IMR-90 (cell line): Measurements from ENCODE around the gene OPRM1. TPM values are rescaled to one million over a fixed set of nuclear protein-coding genes. Genes with fewer than 3 reads are reported as not detected.

Experiments used
- ATAC-seq: fragments of 200-7000 bp; cut with Tn5 transposase; 2 replicates; pipeline ENCODE4 v1.9.1; 2020; ENCODE audit warnings: low read depth, mild to moderate bottlenecking, moderate library complexity
- BruUV-seq: library from RNA; stranded (reverse); fragments of 400-500 nt; replicated peaks from 2 replicates; lab custom pipeline; 2021; lab: Mats Ljungman, UMichigan
- CTCF ChIA-PET: fragments of 300-600 bp; formaldehyde crosslinking; extraction: SDS; loops from one replicate; lab custom pipeline; 2021; ENCODE audit warnings: antibody characterized with exemption; lab: Yijun Ruan, JAX
- POLR2A ChIA-PET: fragments of 300-600 bp; sonication (Branson Sonifier 250); formaldehyde crosslinking; loops from one replicate; lab custom pipeline; 2022; ENCODE audit warnings: antibody characterized with exemption; ENCODE audit not compliant: unreplicated experiment; lab: Charles Lee
- DNase-seq: peaks from one replicate; pipeline ENCODE4 v3.0.0; 2013
- H2AFZ ChIP-seq: replicated peaks from 2 replicates; pipeline ENCODE3; 2013; ENCODE audit warnings: low read length, mild to moderate bottlenecking; ENCODE audit not compliant: poor library complexity
- H2AK5ac ChIP-seq: 2 replicates; pipeline ENCODE4 v1.6.1; 2013; ENCODE audit warnings: low read depth, low read length, inconsistent platforms
- H2AK9ac ChIP-seq: replicated peaks from 2 replicates; pipeline ENCODE3; 2013; ENCODE audit warnings: mild to moderate bottlenecking, low read depth, low read length, moderate library complexity; ENCODE audit not compliant: poor library complexity
- H2BK120ac ChIP-seq: 2 replicates; pipeline ENCODE4 v1.6.1; 2013; ENCODE audit warnings: low read depth, low read length, inconsistent platforms
- H2BK15ac ChIP-seq: 3 replicates; pipeline ENCODE4 v1.6.1; 2013; ENCODE audit warnings: low read depth, low read length, inconsistent platforms
- H2BK20ac ChIP-seq: 2 replicates; pipeline ENCODE4 v1.6.1; 2013; ENCODE audit warnings: low read depth, mild to moderate bottlenecking, inconsistent platforms, low read length, moderate library complexity
- H2BK5ac ChIP-seq: 2 replicates; pipeline ENCODE4 v1.6.1; 2013; ENCODE audit warnings: mild to moderate bottlenecking, low read depth, low read length, inconsistent platforms; ENCODE audit not compliant: poor library complexity, severe bottlenecking
- H3K14ac ChIP-seq: replicated peaks from 2 replicates; pipeline ENCODE4 v1.6.1; 2013; ENCODE audit warnings: low read depth, low read length, inconsistent platforms
- H3K18ac ChIP-seq: 2 replicates; pipeline ENCODE4 v1.6.1; 2013; ENCODE audit warnings: low read depth, low read length, control low read depth
- H3K23ac ChIP-seq: 2 replicates; pipeline ENCODE4 v1.6.1; 2013; ENCODE audit warnings: low read depth, low read length, inconsistent platforms
- H3K27ac ChIP-seq: 2 replicates; pipeline ENCODE4 v1.5.1; 2013; ENCODE audit warnings: mild to moderate bottlenecking, control low read depth, low read length; ENCODE audit not compliant: insufficient read depth
- H3K27me3 ChIP-seq: 2 replicates; pipeline ENCODE4 v1.6.1; 2013; ENCODE audit warnings: low read length; ENCODE audit not compliant: control insufficient read depth, insufficient read depth
- H3K36me3 ChIP-seq: 2 replicates; pipeline ENCODE4 v1.6.1; 2013; ENCODE audit warnings: low read length, mixed read lengths; ENCODE audit not compliant: control insufficient read depth, insufficient read depth
- H3K4ac ChIP-seq: 2 replicates; pipeline ENCODE4 v1.6.1; 2013; ENCODE audit warnings: low read depth, low read length, inconsistent platforms
- H3K4me1 ChIP-seq: 2 replicates; pipeline ENCODE4 v1.6.1; 2013; ENCODE audit warnings: low read length, mixed read lengths; ENCODE audit not compliant: control insufficient read depth, insufficient read depth
- H3K4me2 ChIP-seq: 2 replicates; pipeline ENCODE4 v1.6.1; 2013; ENCODE audit warnings: low read depth, mild to moderate bottlenecking, control low read depth, low read length, moderate library complexity
- H3K4me3 ChIP-seq: 2 replicates; pipeline ENCODE4 v1.5.1; 2013; ENCODE audit warnings: low read depth, mild to moderate bottlenecking, control low read depth, low read length, moderate library complexity; ENCODE audit not compliant: insufficient read depth
- H3K56ac ChIP-seq: 2 replicates; pipeline ENCODE4 v1.6.1; 2013; ENCODE audit warnings: low read length, inconsistent platforms; ENCODE audit not compliant: insufficient read depth; ENCODE audit errors: extremely low read depth
- H3K79me1 ChIP-seq, 2 experiments: 2 replicates each; pipeline ENCODE4 v1.6.1; 2013; ENCODE audit warnings: low read length in 2 of 2, inconsistent platforms in 1 of 2, low read depth in 1 of 2
- H3K9ac ChIP-seq: 2 replicates; pipeline ENCODE4 v1.6.1; 2013; ENCODE audit warnings: low read depth, low read length, control low read depth
- H3K9me1 ChIP-seq: 2 replicates; pipeline ENCODE4 v1.6.1; 2013; ENCODE audit warnings: low read length, inconsistent platforms; ENCODE audit not compliant: insufficient read depth
- H3K9me3 ChIP-seq: 2 replicates; pipeline ENCODE4 v1.6.1; 2013; ENCODE audit warnings: low read length; ENCODE audit not compliant: control insufficient read depth, insufficient read depth
- H4K20me1 ChIP-seq: 2 replicates; pipeline ENCODE4 v1.6.1; 2013; ENCODE audit warnings: low read length, inconsistent platforms; ENCODE audit not compliant: insufficient read depth
- H4K5ac ChIP-seq: 2 replicates; pipeline ENCODE4 v1.6.1; 2013; ENCODE audit warnings: mild to moderate bottlenecking, low read depth, low read length, control low read depth
- H4K8ac ChIP-seq, 2 experiments: 2 replicates each; pipeline ENCODE4 v1.6.1; 2013; ENCODE audit warnings: low read depth in 2 of 2, low read length in 2 of 2, control low read depth in 1 of 2, inconsistent platforms in 1 of 2
- H4K91ac ChIP-seq: 2 replicates; pipeline ENCODE4 v1.6.1; 2013; ENCODE audit warnings: low read depth, low read length, inconsistent platforms; ENCODE audit not compliant: insufficient read depth
- BHLHE40 ChIP-seq: fragments of 150-350 bp; IDR thresholded peaks from 2 replicates; pipeline ENCODE4 v1.6.1; 2016; ENCODE audit warnings: mild to moderate bottlenecking, low read depth, low read length
- CEBPB ChIP-seq: IDR thresholded peaks from 2 replicates; pipeline ENCODE4 v1.6.1; 2012; ENCODE audit warnings: low read depth, low read length, improper control_type of control experiment
- CHD1 ChIP-seq: IDR thresholded peaks from 2 replicates; pipeline ENCODE4 v1.6.1; 2012; ENCODE audit warnings: low read depth, low read length, improper control_type of control experiment
- CTCF ChIP-seq: conservative IDR thresholded peaks from 2 replicates; pipeline ENCODE4 v1.5.1; 2012; ENCODE audit warnings: mild to moderate bottlenecking, low read depth, low read length, improper control_type of control experiment
- FOS ChIP-seq: fragments of 150-350 bp; IDR thresholded peaks from 2 replicates; pipeline ENCODE4 v1.6.1; 2016; ENCODE audit warnings: low read depth, low read length
- MAFK ChIP-seq: IDR thresholded peaks from 2 replicates; pipeline ENCODE4 v1.6.1; 2012; ENCODE audit warnings: low read depth, low read length, improper control_type of control experiment
- MAZ ChIP-seq: IDR thresholded peaks from 2 replicates; pipeline ENCODE4 v1.6.1; 2012; ENCODE audit warnings: low read depth, mild to moderate bottlenecking, low read length, improper control_type of control experiment, moderate library complexity, borderline replicate concordance
- MXI1 ChIP-seq: IDR thresholded peaks from 2 replicates; pipeline ENCODE4 v1.6.1; 2012; ENCODE audit warnings: low read depth, mild to moderate bottlenecking, low read length, moderate library complexity, borderline replicate concordance
- RAD21 ChIP-seq: IDR thresholded peaks from 2 replicates; pipeline ENCODE4 v1.6.1; 2012; ENCODE audit warnings: low read length, improper control_type of control experiment
- RCOR1 ChIP-seq: IDR thresholded peaks from 2 replicates; pipeline ENCODE4 v1.6.1; 2012; ENCODE audit warnings: mild to moderate bottlenecking, low read length, improper control_type of control experiment; ENCODE audit not compliant: insufficient replicate concordance
- RFX5 ChIP-seq: IDR thresholded peaks from 2 replicates; pipeline ENCODE4 v1.8.0; 2012; ENCODE audit warnings: low read depth, mild to moderate bottlenecking, low read length, moderate library complexity
- SMC3 ChIP-seq: fragments of 150-350 bp; IDR thresholded peaks from 2 replicates; pipeline ENCODE4 v1.6.1; 2016; ENCODE audit warnings: low read depth, mild to moderate bottlenecking, antibody characterized with exemption, low read length, moderate library complexity
- USF2 ChIP-seq: fragments of 150-350 bp; IDR thresholded peaks from 2 replicates; pipeline ENCODE4 v1.6.1; 2017; ENCODE audit warnings: mild to moderate bottlenecking, antibody characterized with exemption, low read length, low read depth
- WGBS, 2 experiments: methylation state at CpG; one replicate each; pipeline versions ENCODE4 v1.1.5 to v1.1.7; 2013; ENCODE audit warnings: missing lambda C conversion rate in 2 of 2; ENCODE audit not compliant: insufficient read length in 1 of 2; ENCODE audit errors: extremely low coverage in 2 of 2; 5-methylcytosine and 5-hydroxymethylcytosine counted together
- dilution Hi-C: fragments of 300-500 bp; cut with HindIII; formaldehyde crosslinking; loops from one replicate; pipeline ENCODE4 v1.14.3; 2018; ENCODE audit warnings: low sequenced_read_pairs; ENCODE audit not compliant: unreplicated experiment
- in situ Hi-C: fragments of 300-500 bp; cut with MboI; formaldehyde crosslinking; loops from 3 replicates; pipeline ENCODE4 v1.14.3; 2019; ENCODE audit warnings: low sequenced_read_pairs, inconsistent platforms, mixed read lengths
- intact Hi-C: fragments of 100-400 bp; cut with micrococcal nuclease; formaldehyde crosslinking; loops from 2 replicates; pipeline ENCODE4 v1.10.0; 2022
- polyA plus RNA-seq, 3 experiments: library from polyadenylated mRNA; depleted of rRNA; stranded (reverse); fragments of >200 nt; gene quantifications; 2 replicates each; pipeline ENCODE4 v1.2.3, GENCODE V29; 2012; ENCODE audit warnings: low replicate concordance in 1 of 3
- total RNA-seq: library from RNA; depleted of rRNA; stranded (reverse); fragments of >200 nt; gene quantifications from 2 replicates; pipeline ENCODE4 v1.2.3, GENCODE V29; 2012

The OPRM1 gene
- total and polyA plus RNA-seq, 2 of the 4 experiments (the other 2 are of a cell fraction) = not detected

GRCh38 chr6:154060076-154060475, 21.0 kb downstream of the OPRM1 start:
- Histone ChIP-seq H2BK20ac (no peak overlapping the region), H4K5ac (no peak overlapping the region), H3K4ac (no peak overlapping the region), H3K9me1 (no peaks in the 10 kb centered on the region), H3K27me3 (no peaks in the 10 kb centered on the region), H2AK5ac (no peak overlapping the region), H3K27ac (no peak overlapping the region), H3K79me1 (no peaks in the 10 kb centered on the region), H2BK15ac (no peak overlapping the region), H3K36me3 (no peaks in the 10 kb centered on the region), H3K4me3 (no peak overlapping the region), H3K18ac (no peak overlapping the region), H2AFZ (no peak overlapping the region), H2BK120ac (no peak overlapping the region), H3K56ac (no peak overlapping the region), H3K9me3 (peaks cover 1% of the 10 kb centered on the region; the same call in 1 of the 2 replicates), H4K8ac (no peak overlapping the region), H3K14ac (no peak overlapping the region), H4K20me1 (no peaks in the 10 kb centered on the region), H3K4me2 (no peak overlapping the region), H3K23ac (no peak overlapping the region), H3K9ac (no peak overlapping the region), H3K4me1 (no peaks in the 10 kb centered on the region), H4K91ac (no peak overlapping the region), H2BK5ac (no peak overlapping the region), H2AK9ac (no peak overlapping the region)
- intact Hi-C loops (no loop called here), dilution Hi-C loops (no loop called here), in situ Hi-C loops (no loop called here)
- DNase-seq = no peak
- no peak for ATAC-seq
- no TSS peak for BruUV-seq
- ChIA-PET CTCF (interaction anchor here (0.6 kb wide), 1 partner anchor 19 kb away, joined by 3 read pairs; no protein-coding TSS in a partner anchor), POLR2A (no interaction called here)
- TF ChIP-seq SMC3 = no peak
- no peak for TF ChIP-seq CTCF
- no peak for TF ChIP-seq MXI1
- no peak for TF ChIP-seq RAD21
- no peak for TF ChIP-seq CHD1
- TF ChIP-seq MAFK = no peak
- no peak for TF ChIP-seq MAZ
- no peak for TF ChIP-seq RCOR1
- TF ChIP-seq RFX5 = no peak
- TF ChIP-seq FOS = no peak
- no peak for TF ChIP-seq CEBPB
- no peak for TF ChIP-seq BHLHE40
- TF ChIP-seq USF2 = no peak
- no CpG with 5 or more reads among the region's 3 CpGs for whole genome bisulfite sequencing, 2 experiments
